CD4-positive, alpha-beta T cell treated with Interleukin-17A for 4 hours (primary cell): ENCODE measurements around the gene ZNF419.

Source experiments
- DNase-seq: peaks from one replicate; pipeline ENCODE4 v3.0.0-alpha.2; 2020; ENCODE audit warnings: mixed read lengths

Gene ZNF419

DNA sequence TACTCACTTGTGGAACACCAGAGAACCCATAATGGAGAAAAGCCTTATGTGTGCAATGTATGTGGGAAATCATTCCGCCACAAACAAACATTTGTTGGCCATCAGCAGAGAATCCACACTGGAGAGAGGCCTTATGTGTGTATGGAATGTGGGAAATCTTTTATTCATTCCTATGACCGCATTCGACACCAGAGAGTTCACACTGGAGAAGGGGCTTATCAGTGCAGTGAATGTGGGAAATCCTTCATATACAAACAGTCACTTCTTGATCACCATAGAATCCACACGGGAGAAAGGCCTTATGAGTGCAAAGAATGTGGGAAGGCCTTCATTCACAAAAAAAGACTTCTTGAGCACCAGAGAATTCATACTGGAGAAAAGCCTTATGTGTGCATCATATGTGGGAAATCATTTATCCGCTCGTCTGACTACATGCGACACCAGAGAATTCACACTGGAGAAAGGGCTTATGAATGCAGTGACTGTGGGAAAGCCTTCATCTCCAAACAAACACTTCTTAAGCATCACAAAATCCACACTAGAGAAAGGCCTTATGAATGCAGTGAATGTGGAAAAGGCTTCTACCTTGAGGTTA, 50.5 kb downstream of the ZNF419 start:
- no peak for DNase-seq
